Middle frontal gyrus (tissue), 1 donor: ENCODE data around the gene PLPP2.

Experiments used
- DNase-seq: peaks from one replicate; pipeline ENCODE4 v3.0.0-alpha.2; 2015; ENCODE audit warnings: low spot score; ENCODE audit errors: extremely low spot score

PLPP2 gene

GRCh38 chr19:315811-316210, 24.6 kb upstream of the PLPP2 start:
- no peak for DNase-seq

- DNase-seq = no peak
Observed at GRCh38 chr19:313988-314815, 23.0 kb upstream of the PLPP2 start.

- no peak for DNase-seq
Observed at GRCh38 chr19:313169-313987, 22.2 kb upstream of the PLPP2 start.

DNA sequence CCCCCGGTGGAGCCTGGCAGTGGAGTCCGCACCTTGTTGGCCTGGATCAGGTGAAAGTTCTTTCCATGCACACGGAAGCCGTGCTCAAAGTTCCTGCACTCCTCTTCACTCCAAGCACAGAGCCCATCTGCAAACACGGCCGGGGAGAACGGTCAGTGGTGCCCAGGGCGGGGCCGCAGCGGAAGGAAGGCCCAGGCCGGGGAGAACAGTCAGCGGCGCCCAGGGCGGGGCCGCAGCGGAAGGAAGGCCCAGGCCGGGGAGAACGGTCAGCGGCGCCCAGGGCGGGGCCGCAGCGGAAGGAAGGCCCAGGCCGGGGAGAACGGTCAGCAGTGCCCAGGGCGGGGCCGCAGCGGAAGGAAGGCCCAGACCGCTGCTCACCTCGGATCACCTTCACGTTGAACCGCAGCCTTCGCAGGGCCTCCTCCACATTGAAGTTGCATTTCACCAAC, 20.6 kb upstream of the PLPP2 start:
- no peak for DNase-seq

GRCh38 chr19:310781-311496, 19.7 kb upstream of the PLPP2 start:
- no peak for DNase-seq

GRCh38 chr19:310141-310651, 19.0 kb upstream of the PLPP2 start:
- no peak for DNase-seq

DNA sequence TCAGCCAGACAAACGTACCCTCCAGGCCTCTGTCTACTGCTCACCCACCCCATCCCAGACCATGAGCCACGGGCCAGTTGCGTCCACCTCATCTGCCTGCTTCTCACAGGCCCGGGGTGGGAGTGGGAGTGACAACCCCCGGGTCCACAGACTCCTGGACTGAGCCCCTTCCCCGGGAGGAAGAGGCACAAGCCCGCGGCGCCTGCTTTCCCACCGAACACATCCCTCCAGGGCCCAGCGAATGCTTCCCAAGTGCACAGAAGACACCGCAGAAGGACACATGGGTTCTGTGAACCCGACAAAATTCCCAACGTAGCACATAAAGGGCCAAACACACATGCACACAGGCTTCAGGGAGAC, 18.0 kb upstream of the PLPP2 start:
- DNase-seq = no peak

GRCh38 chr19:308471-309205, 17.4 kb upstream of the PLPP2 start:
- DNase-seq = no peak

GRCh38 chr19:307793-308420, 16.7 kb upstream of the PLPP2 start:
- no peak for DNase-seq

DNA sequence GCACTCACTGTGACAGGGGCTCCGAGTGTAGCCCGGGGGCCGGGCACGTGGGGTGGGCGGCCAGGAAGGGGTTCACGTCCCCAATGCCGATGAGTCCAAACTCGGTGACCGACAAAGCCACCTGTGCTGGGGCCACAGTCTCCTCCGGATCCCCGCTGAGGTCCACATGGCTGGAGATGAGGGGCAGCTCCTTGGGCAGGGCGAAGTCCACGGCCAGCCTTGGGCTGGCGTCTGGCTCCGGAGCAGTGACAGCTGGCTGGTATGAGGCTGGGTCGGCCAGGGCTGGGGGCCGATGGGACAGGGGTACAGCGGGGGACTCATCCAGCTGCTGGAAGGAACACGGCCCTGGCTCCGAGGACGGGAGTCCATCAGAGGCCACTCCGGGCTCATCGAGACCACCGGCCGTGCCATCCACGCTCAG, 15.9 kb upstream of the PLPP2 start:
- DNase-seq = no peak

DNA sequence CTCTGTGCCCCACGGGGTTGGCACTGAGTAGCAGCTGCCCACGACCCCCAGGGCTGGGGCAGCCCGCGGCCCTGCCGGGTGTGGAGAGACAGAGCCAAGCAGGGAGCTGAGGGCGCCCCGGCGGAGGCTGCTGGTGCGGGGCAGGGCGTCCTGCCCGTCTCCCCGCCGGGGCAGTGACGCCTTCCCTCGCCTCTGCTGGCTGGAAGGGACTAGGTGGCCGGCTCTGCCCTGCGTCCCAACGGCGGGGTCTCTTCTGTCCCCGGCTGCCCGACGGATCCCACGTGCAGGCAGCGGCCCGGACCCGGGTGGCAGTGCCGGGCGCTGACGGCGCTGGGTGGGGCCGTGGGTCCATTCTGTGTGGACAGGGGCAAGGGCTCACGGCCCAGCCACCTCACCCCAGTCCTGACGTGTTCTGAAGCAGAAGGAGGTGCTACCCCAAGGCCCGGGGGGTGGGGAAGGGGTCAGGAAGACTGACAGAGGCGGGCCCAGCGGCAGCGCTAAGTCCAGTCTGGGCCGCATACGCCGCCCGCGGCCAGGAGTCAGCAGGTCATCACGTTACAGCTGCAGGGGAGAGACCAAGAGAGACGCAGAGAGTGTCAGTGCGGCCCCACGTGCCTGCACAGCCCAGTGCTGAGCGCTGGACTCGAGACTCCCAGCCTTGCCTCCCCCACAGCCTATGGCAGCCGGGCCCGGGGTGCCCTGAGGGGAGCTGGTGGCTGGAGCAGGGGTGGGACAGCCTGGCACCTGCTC, 15.1 kb upstream of the PLPP2 start:
- DNase-seq = no peak

DNA sequence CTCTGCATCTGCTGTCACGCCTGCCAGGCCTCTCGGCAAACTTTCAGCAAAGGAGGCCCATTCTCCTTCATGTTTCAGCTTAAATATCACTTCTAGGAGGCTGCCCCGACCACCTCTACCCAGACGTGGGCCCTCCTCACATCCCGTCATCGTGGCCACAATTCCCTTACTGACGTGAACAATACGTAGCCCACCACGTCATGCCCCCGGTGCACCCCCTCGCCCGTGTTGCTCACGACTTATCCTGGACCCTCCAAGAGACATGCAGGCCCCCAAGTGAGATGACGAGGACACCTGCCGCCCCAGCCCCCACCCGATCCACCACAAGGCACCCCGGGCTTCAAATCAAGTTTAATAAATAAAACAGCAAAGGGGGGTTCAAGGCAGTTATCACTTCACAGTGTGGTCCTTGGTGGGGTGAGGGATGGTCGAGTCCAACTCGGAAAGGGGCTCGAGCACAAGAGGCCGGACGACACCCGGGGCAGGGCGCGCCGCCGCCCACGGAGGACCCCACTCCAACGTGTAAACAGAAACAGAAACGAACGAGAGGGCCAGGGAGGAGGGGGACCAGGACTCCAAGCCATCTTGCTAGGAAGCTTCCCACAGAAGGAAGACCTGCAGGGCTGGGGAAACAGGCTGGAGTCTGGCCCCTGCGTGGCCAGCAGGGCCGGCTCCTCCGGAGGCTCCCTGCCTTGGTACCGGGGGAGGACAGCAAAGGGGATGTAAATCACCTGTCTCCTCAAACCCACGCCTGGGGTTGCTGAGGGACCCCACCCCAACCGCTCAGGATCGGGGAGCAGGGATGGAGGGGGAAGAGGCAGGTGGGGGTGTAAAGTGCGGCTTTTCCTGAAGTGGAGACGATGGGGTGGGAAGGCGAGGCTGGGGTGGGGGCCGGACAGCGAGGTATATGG, 14.3 kb upstream of the PLPP2 start:
- no peak for DNase-seq

DNA sequence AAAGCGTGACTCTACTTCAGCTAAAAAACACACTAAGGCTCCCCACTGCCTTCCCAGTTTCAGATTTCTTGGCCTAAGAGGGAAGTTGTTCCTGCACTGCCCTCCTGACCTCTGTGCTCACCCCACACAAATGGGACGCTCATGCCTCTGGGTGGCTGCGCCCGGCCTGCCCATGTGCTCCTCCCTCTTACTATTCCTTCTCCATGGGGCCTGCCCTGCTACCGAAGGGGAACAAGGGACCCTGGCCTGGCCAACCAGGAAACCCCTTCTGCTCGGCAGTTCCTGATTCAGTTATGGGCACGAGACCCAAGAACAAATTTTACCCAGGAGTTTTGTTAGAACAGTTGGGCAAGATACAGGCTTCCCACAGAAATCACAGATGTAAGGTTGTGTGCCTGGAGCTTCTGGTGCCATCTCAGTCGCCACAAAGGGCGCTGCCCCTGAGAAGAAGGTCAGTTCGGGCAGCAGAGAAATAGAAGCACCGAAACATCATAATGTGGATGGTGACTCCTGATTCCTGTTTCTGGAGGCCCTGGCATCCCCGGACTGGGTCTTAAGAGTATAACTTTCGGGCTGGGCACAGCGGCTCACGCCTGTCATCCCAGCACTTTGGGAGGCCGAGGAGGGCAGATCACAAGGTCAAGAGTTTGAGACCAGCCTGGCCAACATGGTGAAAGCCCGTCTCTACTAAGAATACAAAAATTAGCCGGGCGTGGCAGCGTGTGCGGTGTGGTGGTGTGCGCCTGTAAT, 5.4 kb upstream of the PLPP2 start:
- no peak for DNase-seq

GRCh38 chr19:295687-296370, 4.6 kb upstream of the PLPP2 start:
- no peak for DNase-seq

DNA sequence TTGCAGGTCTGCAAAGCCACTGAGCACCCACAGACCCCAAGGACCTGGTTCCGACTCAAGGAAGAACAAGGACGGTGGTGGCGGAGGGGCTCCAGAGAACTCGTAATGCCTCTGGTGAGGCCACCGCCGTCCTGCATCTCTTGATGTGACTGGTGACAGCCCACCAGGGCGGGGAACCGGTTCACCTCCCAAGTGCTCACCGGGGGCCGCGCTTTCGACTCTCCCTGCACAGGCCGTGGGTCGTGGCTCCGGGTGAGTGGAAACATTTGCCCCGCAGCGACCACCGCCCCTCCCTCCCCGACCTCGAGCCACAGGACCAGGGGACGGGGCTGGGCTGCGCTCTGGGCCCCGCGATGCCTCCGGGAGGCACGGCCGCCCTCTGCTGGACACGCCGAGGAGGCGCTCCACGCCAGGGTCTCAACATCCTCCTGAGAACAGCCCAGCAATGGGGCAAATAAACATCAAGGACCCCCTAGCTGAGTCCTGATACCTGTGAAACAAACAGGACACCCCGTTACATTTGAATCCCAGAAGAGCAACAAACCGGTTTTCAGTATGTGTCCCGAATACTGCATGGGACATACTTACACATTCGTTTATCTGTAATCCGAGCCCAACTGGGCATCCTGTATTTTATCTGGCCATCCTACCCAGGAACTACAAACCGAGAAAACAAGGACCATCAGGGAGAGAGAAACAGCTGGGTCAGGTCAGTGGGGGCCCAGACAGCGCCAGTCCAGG, 3.9 kb upstream of the PLPP2 start:
- DNase-seq = no peak

- no peak for DNase-seq
Observed at GRCh38 chr19:294341-294945, 3.2 kb upstream of the PLPP2 start.
